Activated naive CD8-positive, alpha-beta T cell (primary cell): ENCODE results near the gene CIC.
A peak's percentile ranks its signal among the peaks of the same experiment; 100 is the strongest.

Experiments
- H3K27ac Mint-ChIP-seq: one replicate; pipeline ENCODE4 v1.8.0; 2021; ENCODE audit warnings: mixed read lengths
- H3K27me3 Mint-ChIP-seq: one replicate; pipeline ENCODE4 v1.8.0; 2021; ENCODE audit warnings: mixed read lengths
- H3K36me3 Mint-ChIP-seq: one replicate; pipeline ENCODE4 v1.8.0; 2021; ENCODE audit warnings: mixed read lengths
- H3K4me1 Mint-ChIP-seq: one replicate; pipeline ENCODE4 v1.8.0; 2021; ENCODE audit warnings: low read depth, mixed read lengths
- H3K4me3 Mint-ChIP-seq: one replicate; pipeline ENCODE4 v1.8.0; 2021; ENCODE audit warnings: mild to moderate bottlenecking, mixed read lengths
- H3K9me3 Mint-ChIP-seq: one replicate; pipeline ENCODE4 v1.8.0; 2021; ENCODE audit warnings: low read depth, mixed read lengths

The CIC gene

DNA sequence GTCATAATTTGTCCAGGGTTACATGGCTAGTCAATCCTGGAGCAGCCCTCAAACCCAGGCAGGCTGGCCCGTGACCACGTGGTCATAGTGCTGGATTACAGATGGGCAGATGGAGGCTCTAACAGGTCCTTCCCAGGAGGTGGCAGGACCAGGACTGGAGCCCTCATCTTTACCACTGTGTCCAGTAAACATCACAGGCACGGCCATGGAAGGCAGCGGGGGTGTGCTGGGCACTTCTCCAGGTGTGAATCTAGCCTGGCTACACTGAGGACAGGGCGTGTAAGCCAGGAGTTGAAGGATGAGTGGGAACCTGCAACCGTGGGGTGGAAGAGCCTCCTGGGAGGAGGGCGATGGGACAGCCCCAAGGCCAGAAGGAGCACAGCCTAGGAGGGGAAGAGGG, 6.1 kb downstream of the CIC start:
- Mint-ChIP-seq H3K36me3 (peaks cover 4% of the 10 kb centered on the region), H3K27ac (peak overlapping the region; percentile 41), H3K4me1 (peaks cover 57% of the 10 kb centered on the region), H3K4me3 (no peak overlapping the region), H3K27me3 (no peaks in the 10 kb centered on the region), H3K9me3 (no peaks in the 10 kb centered on the region)

DNA sequence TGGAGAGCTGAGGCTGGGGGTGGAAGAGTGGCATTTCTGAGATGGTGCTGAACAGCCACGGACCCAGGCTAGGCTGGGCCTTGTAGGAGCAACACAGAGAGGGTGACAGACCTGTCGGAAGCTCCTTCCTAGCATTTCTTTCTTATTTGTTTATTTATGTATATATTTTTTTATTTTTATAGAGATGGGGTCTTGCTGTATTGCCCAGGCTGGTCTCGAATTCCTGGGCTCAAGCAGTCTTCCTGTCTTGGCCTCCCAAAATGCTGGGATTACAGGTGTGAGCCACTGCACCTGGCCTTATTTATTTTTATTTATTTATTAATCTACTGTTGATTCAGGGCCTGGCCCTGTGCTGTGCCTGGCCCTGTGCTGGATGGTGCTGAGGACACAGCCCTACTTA, 6.5 kb downstream of the CIC start:
- H3K4me1 Mint-ChIP-seq, result peaks cover 55% of the 10 kb centered on the region
- peak overlapping the region; percentile 7 for H3K27ac Mint-ChIP-seq
- H3K4me3 Mint-ChIP-seq, result no peak overlapping the region
- peaks cover 4% of the 10 kb centered on the region for H3K36me3 Mint-ChIP-seq
- no peaks in the 10 kb centered on the region for H3K9me3 Mint-ChIP-seq
- no peaks in the 10 kb centered on the region for H3K27me3 Mint-ChIP-seq

DNA sequence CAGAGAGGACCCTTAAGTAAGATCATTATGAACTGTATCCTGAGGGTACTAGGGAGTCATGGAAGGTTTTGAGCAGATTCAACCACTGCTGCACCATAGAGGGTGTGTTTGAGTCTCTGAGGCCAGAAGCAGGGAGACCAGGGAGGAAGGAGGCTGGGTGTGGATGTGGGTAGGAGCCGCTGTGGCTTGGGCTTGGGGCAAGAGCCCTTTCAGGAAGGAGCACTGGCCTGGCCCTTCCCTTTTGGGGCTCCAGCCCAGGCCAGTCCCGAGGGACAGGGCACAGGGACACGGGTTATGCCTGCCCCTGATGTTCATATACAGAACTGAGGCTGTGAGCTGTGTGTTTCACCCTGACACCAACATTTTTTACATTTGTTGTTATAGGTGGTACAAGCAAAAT, 7.2 kb downstream of the CIC start:
- H3K27ac Mint-ChIP-seq, result peak overlapping the region; percentile 7
- no peaks in the 10 kb centered on the region for H3K27me3 Mint-ChIP-seq
- peaks cover 49% of the 10 kb centered on the region for H3K4me1 Mint-ChIP-seq
- peaks cover 4% of the 10 kb centered on the region for H3K36me3 Mint-ChIP-seq
- peak overlapping the region; percentile 5 for H3K4me3 Mint-ChIP-seq
- no peaks in the 10 kb centered on the region for H3K9me3 Mint-ChIP-seq

DNA sequence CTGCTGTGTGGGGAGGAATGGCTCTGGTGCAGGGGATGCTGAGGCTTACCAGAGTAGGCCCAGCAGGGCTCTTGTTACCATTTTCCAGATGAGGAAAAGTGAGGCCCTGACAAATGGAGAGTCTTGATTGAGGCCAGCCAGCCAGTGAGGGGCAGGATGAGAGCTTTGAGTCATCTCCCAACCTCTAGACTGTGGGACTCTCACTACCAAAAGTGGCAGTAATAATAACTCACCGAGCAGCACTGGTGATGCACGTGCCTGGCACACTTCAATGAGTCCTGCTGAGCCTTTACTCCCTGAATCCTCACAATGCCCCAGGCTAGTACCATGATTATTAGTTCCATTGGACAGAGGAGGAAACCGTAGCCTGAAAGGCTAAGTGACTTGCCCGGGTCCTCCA, 7.8 kb downstream of the CIC start:
- Mint-ChIP-seq H3K27ac (no peak overlapping the region), H3K4me1 (peaks cover 49% of the 10 kb centered on the region), H3K9me3 (no peaks in the 10 kb centered on the region)

DNA sequence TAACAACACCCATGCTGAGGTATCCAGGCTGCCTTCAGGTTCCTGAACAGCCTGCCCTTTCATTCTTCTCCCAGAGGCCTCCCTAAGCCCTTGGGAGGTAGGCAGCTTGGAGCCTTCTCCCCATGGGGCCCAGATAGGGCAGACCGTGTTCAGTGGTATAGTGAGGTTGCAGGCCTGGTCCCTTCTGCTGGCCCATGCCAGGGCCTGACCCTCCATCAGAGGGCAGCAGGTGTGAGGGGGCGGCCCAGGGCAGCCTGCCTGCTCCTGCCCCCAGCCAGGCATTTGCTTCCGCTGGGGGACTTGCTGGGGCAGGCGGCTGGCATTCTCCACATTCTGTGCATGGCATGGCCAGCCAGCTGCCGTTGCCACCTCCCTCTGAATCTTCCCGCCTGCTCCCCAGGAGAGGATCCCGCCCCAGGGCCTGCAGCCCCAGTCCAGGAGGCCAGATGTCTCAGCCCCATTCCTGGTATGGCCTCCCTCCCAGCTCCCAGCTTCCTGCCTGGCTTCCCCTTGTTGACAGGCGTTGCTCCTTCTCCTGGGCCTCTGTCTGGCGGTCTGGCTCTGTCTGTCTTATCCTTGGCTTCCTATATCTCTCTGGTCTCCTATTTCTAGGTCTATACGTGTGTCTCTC, 8.9 kb downstream of the CIC start:
- peaks cover 58% of the 10 kb centered on the region for H3K4me1 Mint-ChIP-seq

More for the DNA sequence above, 7.8 kb downstream of the CIC start:
- Mint-ChIP-seq H3K27me3 (no peaks in the 10 kb centered on the region), H3K4me3 (no peak overlapping the region), H3K36me3 (peaks cover 4% of the 10 kb centered on the region)

DNA sequence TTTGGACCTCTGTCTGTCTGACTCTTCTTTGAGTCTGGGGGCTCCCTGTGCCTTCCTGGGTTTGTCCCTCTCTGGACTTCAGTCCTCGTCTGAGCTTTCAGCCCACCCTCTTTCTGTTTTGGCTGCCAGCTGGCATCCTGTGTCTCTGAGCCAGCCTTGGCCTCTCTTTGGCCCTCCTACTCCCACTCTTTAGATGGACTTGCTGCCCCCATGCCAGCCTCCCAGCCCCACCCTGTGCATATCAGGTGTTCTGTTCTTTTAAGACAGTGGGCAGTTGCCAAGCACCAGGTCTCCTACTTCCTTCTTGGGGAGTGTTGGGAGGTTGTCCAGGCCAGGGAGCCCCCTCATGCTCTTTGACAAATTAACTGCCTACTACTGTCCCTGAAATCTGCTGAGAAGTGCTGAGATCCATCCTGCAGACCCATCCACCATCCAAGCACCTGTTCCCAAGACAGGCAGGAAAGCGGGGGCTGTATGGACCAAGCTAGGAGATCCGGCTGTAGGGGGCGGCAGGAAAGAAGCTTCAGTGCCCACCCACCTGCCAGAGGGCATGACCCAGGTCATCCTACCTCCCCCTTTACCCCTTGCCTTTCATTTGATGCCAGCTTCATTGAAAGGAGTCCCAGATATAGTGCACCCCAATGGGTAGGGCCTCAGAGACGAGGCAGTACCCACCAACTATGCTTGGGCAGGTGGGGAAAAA, 9.6 kb downstream of the CIC start:
- H3K4me3 Mint-ChIP-seq, result peak overlapping the region; percentile 90
- H3K4me1 Mint-ChIP-seq, result peaks cover 56% of the 10 kb centered on the region
- H3K27ac Mint-ChIP-seq, result peak overlapping the region; percentile 28
- H3K9me3 Mint-ChIP-seq, result no peaks in the 10 kb centered on the region
- H3K36me3 Mint-ChIP-seq, result peaks cover 4% of the 10 kb centered on the region
- no peaks in the 10 kb centered on the region for H3K27me3 Mint-ChIP-seq

More for the DNA sequence above, 8.9 kb downstream of the CIC start:
- Mint-ChIP-seq H3K27me3 (no peaks in the 10 kb centered on the region), H3K36me3 (peaks cover 4% of the 10 kb centered on the region), H3K9me3 (no peaks in the 10 kb centered on the region), H3K4me3 (no peak overlapping the region), H3K27ac (no peak overlapping the region)

DNA sequence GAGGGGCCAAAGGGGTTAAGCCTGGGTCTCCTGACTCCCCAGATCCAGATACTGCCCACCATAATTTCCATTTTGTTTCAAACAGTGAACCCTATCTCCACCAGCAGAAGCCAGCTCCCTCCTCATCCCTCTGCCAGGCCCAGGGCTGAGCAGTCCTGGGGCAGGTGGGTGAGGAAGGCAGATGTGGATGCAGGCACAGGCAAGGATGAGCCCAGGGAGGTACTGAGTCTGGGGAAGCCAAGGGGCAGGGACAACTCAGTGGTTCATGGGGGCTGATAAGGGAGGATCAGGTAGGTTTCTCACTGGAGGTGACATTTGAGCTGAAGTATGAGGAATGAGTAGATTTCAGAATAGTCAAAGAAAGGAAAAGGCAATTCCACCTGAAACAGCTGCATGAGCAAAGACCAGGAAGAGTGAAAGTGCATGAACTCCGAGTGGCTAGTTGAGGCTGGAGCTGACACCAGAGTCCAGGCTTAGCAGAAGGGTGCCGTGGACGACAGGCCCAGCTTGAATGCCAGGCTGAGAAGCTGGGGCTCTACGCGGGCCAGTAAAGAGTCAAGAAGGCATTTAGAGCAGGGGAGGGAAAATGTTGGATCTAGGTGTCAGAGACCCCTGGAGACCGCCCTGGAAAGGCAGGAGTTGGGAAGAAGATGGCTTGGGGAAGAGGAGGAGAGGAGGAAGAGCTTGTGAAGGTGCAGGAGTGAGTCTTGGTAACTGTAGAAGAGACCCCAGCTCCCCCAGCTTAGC, 10.3 kb downstream of the CIC start:
- peaks cover 56% of the 10 kb centered on the region for H3K4me1 Mint-ChIP-seq
- peak overlapping the region; percentile 89 for H3K27ac Mint-ChIP-seq
- H3K36me3 Mint-ChIP-seq, result peaks cover 4% of the 10 kb centered on the region
- H3K9me3 Mint-ChIP-seq, result no peaks in the 10 kb centered on the region
- H3K4me3 Mint-ChIP-seq, result peak overlapping the region; percentile 90
- no peaks in the 10 kb centered on the region for H3K27me3 Mint-ChIP-seq

DNA sequence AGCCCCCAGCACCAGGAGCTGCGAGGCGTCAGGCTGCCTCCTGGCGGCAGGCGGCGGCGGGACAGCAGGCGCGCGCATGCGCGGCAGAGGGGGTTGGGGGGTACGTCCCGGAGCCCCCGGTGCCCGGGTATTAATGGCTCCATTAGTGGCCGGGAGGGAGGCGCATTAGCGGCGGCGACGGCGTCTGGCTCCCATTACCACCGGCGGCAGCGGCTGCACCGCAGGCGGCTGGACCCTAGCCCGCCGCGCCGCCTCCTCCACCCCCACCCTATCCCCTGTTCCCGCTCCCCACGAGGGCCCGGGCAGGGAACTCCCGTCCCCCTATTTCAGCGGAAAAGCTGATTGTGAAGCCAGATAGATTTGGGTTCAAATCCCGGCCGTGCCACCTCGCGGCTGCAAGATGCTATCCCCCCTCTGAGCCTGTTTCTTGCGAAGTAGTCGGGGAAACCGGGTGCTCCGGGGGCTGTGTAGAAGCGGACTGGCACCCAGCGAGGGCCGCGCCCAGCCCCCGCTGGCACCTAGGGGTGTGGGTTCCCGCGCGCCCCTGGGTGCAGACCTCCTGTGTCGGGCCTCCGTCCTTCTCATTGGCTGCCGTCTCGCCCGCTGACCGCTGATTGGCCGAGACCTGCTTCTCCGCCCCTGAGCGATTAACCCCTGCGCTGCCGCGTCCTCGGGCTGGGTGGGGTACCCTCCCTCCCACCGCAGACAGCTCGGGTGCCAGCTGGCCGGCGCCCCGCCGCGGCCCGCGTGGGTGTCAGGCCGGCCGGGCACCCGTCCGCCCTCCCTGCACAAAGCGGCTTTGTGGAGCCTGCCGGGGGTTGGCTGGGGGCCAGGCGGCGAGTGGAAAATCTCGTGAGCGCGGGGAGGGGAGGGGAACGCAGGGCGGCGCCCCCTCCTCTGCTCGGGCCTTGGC, 11.1 kb downstream of the CIC start:
- Mint-ChIP-seq H3K27me3 (no peaks in the 10 kb centered on the region), H3K36me3 (no peaks in the 10 kb centered on the region), H3K4me1 (peaks cover 54% of the 10 kb centered on the region), H3K9me3 (no peaks in the 10 kb centered on the region), H3K27ac (peak overlapping the region; percentile 89), H3K4me3 (peak overlapping the region; percentile 90)

DNA sequence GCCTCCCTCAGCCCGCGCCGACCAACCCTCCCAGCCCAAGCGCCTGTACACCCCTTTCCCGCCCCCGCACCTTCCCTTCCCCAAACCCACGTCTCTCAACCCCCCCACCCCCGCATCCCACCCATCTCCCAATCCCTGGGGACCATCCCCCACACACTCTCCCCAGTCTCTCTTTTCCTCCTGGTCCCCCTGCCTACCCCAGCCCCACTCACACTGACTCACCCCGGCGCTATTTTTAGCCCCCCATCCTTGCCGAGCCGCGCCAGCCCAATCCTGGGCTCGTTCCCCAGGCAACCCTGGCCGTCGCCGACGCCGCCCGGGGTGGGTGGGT, 11.7 kb downstream of the CIC start:
- Mint-ChIP-seq H3K27me3 (no peaks in the 10 kb centered on the region), H3K4me3 (no peak overlapping the region), H3K27ac (no peak overlapping the region), H3K4me1 (peaks cover 55% of the 10 kb centered on the region), H3K36me3 (no peaks in the 10 kb centered on the region), H3K9me3 (no peaks in the 10 kb centered on the region)

DNA sequence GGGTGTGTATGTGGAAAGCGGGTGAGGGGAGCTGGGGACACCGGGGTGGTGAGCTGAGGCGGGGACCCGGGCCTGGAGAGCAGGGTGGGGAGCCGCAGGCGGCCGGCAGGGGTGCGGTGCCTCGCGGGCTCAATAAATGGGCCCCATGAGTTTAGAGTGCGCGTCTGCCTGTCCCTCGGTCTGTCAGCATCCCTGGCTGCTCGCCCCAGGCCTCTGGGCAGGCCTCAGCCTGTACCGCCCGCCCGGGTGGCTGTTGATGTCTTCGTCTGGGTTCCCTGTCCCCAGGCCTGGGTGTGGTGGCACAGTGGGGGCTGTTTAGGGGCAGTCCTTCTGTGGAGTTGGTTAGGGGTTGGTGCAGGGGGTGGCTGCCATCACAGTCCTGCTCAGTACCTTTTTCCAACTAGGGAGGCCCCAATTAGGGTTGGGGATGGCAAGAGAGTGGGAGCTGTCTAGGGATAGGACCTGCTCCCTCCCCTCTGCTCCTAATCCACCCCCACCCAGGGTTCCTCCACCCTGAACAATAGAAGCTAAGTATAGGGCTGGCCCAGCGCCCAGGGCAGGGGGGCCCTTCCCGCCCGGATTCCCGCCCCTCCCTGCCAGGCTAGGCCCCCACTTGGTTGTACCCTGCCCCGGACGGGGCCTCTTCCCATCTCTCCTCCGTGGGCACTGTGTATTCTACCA, 12.2 kb downstream of the CIC start:
- H3K36me3 Mint-ChIP-seq, result no peaks in the 10 kb centered on the region
- peak overlapping the region; percentile 77 for H3K4me3 Mint-ChIP-seq
- H3K27ac Mint-ChIP-seq, result peak overlapping the region; percentile 88
- H3K9me3 Mint-ChIP-seq, result no peaks in the 10 kb centered on the region
- H3K4me1 Mint-ChIP-seq, result peaks cover 55% of the 10 kb centered on the region
- H3K27me3 Mint-ChIP-seq, result no peaks in the 10 kb centered on the region

DNA sequence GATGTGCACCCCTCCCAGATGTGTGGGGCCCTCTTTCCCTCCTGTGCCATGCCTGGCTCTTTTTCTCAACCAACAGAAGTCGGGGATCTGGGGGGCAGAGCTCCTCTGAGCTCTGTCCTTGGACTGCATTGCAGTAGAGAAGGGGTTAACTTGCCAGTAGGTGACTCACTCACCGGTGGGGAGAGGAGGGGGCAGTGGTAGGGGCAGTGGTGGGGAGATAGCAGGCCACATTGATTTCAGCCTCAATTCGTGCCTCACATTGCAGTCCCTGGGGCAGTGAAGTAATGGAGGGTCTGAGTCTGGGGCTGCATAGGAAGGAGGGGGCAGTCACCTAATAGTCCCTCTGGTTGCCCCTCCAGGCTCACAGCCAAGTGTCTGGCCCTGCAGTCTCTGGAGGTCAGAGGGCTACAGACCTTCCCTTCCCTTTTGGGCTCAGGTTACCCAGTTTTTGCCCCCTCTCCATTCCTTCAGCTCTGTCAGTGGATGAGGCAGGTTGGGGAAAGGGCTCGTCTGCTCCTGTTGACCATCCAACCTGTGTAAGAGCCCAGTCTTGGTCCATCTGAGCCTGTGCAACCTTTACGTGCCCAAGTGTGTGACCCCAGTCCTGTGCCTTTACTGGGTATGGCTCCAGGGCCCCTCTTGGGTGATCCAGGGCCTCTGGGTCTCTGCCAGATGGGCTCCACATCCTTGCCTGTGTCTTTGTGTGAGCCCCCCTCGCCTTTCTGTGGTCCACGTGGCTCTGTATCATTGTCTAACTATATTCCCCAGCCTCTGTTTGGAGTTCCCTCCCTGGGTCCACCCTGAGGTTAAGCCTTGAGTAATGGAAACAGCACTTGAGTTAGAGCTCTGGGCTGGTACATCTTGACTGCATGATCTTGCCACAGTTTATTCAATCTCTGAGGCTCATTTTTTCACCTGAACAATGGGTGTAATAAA, 13.0 kb downstream of the CIC start:
- H3K27me3 Mint-ChIP-seq, result no peaks in the 10 kb centered on the region
- H3K27ac Mint-ChIP-seq, result peak overlapping the region; percentile 88
- H3K36me3 Mint-ChIP-seq, result no peaks in the 10 kb centered on the region
- H3K9me3 Mint-ChIP-seq, result no peaks in the 10 kb centered on the region
- H3K4me3 Mint-ChIP-seq, result peak overlapping the region; percentile 77
- H3K4me1 Mint-ChIP-seq, result peaks cover 49% of the 10 kb centered on the region

DNA sequence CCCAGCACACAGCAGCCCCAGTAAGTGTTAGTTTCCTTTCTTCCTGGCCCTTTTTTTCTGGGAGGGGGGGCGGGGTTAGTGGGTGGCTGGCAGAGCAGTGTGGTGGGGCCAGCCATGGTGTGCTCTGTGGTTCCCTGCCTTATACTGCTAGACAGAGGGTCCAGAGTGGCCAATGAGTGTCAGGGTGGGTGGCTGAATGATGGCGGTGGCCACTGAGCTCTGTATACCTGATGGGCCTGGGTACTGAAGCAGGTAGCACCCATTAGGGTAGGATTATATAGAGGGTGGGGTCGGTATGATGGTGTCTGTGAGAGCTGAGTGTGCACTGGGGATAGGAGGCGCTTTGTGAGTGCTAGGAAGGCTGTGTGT, 13.8 kb downstream of the CIC start:
- Mint-ChIP-seq H3K27me3 (no peaks in the 10 kb centered on the region), H3K4me1 (peaks cover 47% of the 10 kb centered on the region), H3K4me3 (peak overlapping the region; percentile 77), H3K27ac (no peak overlapping the region), H3K36me3 (no peaks in the 10 kb centered on the region), H3K9me3 (no peaks in the 10 kb centered on the region)

DNA sequence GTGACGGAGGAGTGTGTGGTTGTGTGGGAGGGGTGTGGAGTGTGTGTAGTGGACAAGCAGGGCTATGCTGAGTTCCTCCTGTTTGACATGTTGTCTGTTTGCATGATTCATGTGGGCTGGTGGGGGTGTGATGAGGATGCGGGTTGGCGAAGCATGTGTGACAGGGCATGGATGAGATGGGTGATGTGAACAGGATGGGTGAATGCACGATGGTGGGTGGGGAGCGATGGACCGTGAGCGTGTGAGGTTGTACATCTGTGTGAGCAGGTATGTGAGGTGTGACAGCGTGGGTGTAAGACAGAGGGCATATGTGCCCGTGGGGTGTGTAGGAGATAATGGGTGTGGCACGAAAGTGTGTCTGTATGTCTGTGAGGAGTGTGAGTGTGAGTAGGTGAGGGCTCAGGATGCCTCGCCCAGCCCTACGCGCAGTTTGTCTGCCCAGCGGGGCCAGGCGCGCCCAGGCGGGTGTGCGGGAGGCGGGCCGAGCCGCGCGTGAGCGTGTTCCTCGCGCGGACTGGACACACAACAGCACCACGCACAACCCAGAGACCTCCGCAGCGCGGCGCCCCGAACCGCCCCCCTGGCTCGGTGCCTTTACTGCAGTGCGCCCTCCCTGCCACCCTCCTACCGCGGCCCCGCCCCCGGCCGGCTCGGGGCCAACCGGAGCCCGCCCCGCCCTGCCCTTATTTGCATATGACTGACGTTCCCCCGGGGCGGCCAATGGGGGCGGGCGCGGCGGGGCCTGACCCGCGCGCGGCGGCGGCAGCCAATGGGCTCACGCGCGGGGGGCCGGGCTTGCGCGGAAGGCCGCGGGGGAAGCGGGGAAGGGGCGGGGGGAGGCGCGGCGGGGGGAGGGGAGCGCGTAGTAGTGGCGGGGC, 14.4 kb downstream of the CIC start:
- Mint-ChIP-seq H3K4me1 (peaks cover 44% of the 10 kb centered on the region), H3K27ac (no peak overlapping the region), H3K9me3 (no peaks in the 10 kb centered on the region), H3K27me3 (no peaks in the 10 kb centered on the region), H3K4me3 (no peak overlapping the region), H3K36me3 (no peaks in the 10 kb centered on the region)
